GM18511 (cell line): Measurements from ENCODE around the gene PXN.
"Not testable (repeated sequence)": the region's sequence is repeated elsewhere in the genome, so short reads cannot be mapped to it uniquely, and the experiment has no call there.

Experiments
- ATAC-seq: cut with Tn5 transposase; IDR thresholded peaks from one replicate; pipeline ENCODE4 v1.9.1; 2021; ENCODE audit warnings: mild to moderate bottlenecking, moderate library complexity; ENCODE audit not compliant: unreplicated experiment

Gene PXN

GRCh38 chr12:120242275-120242799 is 23.2 kb downstream of the PXN start:
- no peak for ATAC-seq

- no peak for ATAC-seq
These were observed 23.8 kb downstream of the PXN start for GRCh38 chr12:120241561-120242274.

DNA sequence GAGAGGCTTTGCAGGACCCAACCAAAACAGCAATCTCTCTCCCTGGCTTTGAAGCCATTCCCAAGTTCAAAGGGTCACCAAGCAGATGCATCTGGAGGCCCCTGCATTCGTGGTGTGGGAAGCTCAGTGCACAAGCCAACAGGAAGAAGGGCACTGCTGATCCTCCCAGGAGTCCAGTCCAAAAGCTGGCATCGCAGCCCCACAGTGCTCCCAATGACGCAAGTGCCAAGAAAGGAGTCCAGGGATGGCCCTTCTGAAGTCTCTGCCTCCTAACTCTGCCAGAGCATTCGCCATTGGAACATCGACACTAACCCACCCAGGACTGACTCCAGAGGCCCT is 25.1 kb downstream of the PXN start:
- no peak for ATAC-seq

- no peak for ATAC-seq
These were observed 25.6 kb downstream of the PXN start for GRCh38 chr12:120239776-120240494.

- ATAC-seq = no peak
These were observed 26.6 kb downstream of the PXN start for GRCh38 chr12:120238839-120239445.

GRCh38 chr12:120238217-120238616 is 27.3 kb downstream of the PXN start:
- ATAC-seq = no peak

DNA sequence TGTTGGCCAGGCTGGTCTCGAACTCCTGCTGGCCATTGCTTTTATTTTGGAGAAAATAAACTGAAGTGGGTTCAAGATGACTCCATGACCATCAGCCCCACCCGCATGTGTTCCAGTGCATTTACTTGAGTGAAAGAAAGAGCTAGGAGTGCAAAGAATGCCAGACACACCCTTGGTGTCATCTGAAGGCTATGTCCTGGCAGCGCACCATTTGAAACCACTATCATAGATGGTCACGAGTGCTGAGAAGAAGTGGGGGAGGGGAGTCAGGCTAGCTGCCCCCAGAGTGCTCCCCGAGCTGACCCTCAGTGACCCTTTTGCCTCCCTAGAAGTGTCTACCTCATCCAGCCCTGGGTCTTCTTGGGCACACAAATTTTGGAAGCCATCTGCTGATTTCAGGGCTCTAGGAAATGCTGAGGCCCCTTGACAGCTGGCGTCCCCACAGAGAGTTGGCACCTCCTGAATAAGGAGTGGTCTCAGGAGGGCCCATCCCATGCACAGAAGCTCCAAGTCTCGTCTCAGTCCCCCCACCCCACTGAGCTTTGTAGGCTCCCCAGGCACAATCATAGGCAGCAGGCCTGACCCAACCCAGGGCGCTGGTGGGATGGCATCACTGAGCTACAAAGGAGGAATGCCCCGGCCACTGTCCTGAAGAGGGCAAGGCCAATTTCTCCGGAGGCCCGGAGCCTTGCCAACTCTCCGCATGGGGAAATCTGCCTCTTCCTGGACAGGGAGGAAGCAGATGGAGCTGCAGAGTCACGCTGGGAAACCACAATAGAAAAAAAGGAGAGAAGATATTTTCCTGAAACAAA is 28.0 kb downstream of the PXN start:
- ATAC-seq = no peak

DNA sequence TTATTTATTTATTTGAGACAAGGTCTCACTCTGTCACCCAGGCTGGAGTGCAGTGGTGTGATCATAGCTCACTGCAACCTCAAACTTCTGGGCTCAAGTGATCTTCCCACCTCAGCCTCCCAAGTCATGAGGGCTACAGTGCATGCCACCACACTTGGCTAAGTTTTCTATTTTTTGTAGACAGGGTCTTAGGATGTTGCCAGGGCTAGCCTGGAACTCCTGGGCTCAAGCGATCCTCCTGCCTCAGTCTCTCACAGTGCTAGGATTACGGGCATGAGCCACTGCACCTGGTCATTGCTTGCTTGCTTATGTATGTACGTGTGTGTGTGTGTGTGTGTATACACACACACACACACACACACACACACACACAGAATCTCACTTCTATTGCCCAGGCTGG is 28.7 kb downstream of the PXN start:
- not testable (repeated sequence) for ATAC-seq

DNA sequence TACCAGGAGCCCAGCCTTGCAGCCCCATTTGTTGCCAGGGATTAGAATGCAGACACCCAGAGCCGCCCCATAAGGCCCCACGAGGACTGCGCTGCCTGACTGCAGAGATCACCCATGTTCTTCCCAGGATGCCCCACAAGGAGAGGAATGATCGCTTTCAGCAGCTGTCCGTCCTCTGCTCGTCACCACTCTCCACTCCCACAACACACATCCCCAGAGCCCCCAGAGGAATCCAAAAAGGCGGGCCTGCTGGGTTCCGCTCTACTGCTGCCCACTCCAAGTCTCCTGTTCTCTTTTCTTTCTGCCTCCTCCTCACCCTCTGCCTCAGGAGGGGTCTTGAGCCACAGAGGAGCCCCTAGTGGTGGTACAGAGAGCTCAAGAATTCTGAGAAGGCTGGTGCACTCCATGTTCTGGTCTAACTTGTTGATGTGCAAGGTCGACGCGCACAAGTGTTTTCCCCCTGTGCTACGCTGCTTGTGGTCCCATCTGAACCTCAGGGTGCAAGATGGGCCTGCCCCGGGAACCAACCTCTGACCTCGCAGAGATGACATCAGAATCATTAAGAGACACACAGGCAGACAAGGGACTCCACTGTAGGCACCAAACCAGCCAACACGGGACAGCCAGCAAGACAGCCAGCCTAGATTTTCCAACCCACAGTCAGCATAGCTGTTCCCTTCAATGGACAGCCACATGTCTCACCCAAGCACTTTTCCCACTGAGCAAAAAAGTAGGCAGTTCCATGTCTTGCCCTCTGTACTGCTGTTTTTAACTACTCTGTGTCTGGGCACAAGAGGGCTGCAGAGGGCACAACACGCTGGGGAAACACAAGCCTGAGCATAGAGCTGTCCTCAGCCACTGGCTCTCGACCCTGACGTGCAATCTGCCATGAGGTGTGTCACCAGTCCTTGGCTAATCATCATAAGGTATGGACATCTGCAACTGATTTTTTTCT is 29.9 kb downstream of the PXN start:
- no peak for ATAC-seq

DNA sequence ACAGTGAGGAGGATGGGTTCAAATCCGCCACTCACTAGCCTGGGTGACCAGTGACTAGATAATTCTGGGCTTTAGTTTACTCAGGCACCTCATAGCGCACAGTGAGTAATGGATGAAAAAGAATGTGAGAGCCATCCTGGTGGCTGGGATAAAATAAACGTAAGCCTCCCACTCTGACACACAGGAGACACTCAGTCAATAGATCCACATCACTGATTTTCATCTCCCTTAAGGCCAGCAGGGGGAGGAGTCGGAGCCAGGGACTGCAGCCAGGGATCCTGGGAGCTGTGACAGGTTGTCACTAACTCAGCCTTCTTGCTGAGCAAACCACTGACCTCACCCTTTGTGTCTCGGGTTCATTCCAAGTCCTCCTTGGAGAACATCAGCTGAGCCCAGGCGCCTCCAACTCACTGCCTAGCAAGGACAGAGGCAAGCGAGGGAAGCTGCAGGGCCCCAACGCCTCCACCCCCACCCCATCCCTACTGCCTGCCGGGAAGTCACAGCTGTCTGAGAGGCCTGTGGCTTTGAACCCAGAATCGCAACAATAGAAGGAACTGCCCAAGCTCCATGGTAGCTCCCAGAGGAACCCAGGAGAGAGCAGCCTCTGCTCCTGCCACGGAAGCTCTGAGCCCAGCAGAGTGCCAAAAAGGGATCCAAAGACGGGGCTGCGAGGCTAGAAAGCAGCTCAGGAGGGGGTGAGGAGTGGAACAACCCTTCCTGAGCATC is 30.7 kb downstream of the PXN start:
- ATAC-seq = no peak

DNA sequence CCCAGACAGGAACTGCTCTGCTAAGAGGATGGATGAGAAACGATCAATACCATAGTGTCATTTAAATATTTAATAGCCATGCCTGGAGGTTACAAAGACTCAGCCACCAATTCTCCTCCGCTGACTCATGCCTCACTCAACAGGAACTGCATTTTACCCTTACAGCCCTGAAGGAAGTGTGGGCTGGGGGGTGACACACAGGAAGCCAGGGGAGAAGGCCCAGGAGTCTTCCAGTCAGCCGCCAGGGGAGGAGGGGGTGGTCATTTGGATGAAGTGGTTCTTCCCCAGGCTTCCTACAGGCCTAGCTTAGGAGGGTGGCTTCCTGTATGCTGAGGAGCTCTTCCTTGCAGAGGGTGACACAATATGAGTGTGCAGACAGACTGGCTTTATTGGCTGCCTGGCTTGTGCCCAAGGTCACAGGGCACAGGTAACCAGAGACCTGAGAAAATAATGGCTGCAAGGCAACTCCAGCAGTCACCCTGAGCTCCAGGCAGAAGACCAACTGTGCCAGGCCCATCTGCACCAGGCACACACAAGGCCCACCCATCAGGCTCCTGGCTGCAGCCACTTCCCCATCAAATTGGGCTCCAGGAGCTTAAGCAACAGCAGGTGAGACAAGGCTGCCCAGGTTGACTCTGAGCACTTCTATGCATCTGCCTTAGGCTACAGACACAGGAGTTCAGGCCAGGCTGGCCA is 34.1 kb downstream of the PXN start:
- no peak for ATAC-seq

- no peak for ATAC-seq
These were observed 34.6 kb downstream of the PXN start for GRCh38 chr12:120230974-120231315.

DNA sequence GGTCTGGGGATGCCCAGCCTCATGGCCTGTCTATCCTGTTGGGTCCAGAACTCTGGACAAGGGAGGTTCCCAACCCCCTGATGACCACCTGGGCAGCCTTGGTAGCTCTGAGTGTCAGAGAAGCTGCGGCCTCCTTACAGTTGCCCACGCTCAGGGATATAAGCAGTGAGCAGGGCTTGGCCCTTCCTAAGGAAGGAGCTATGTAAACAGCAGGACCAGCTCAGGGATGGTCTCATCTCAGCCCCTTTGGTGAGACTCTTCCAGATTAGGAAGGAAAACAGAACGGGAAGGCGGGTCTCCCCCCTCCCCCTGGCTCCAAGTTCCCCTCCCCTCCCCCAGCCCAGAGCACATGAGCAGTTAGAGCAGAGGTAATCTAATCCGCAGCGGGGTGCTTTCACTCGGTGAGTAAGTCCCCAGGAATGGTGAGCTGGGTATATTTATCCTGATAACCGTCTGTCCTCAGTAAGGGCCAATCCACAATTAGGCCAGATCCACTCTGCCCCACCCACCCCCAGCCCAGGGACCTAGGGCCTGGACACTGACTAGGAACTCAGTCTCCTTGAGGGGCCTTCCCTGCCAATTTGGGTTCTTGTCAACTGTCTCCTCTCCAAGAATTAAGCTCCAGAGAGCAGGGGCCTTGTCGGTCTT is 35.1 kb downstream of the PXN start:
- ATAC-seq = no peak

DNA sequence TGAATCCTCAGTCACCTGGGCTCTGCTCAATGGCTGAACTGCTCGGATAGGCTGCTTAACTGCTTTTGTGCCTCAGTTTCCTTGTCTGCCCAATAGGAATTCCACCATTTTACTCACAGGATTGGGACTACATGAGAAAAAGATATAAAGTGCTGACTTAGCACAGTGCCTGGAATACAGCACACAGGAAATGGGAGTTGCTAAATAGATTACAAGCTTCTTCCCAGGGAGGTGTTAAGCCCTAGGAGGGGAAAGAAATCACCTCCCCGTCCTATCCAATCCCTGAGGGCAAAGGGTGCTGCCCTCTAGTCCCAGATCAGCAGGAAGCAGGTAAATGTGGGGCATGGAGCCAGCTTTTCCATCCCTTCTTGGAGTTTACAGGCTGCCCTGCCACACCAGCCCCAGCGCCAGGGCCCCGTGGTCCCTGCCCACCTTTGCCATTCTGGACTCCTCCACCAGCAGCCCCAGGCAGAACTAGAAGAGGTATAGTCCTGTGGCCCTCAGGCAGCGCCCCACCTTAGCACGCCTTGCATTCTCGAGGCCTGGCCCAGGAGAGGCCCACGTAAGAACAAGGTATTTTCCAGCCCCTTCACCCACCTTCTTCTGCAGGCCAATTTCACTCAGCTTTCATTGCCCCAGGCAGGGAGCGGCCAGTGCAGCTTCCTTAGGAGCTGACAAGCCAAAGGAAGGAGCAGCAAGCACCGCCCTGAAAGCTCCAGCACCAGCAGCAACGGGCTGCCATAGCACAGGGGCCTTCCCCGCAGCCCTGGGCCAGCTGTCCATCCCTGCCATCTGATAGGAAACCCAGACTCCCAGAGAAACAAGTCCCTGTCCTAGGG is 35.8 kb downstream of the PXN start:
- no peak for ATAC-seq

DNA sequence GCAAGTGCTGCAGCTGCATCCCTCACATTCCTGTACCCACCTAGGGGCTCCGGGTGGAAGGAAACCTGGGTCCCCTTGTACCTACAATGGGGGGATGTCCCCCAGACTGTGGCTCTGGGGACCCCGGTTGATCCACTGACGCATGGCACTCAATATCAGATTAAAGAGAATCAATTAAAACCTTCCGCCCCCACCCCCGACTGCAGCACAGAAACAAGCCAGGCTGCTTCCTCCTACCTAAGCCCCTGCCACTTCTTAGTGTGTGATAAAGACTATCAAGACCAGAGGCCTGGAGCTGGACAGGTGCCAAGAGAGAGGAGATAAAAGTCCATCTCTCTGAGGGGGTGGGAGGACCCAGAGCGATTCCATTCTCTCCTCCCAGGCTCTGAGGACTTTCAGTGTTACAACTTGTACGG is 36.5 kb downstream of the PXN start:
- no peak for ATAC-seq

DNA sequence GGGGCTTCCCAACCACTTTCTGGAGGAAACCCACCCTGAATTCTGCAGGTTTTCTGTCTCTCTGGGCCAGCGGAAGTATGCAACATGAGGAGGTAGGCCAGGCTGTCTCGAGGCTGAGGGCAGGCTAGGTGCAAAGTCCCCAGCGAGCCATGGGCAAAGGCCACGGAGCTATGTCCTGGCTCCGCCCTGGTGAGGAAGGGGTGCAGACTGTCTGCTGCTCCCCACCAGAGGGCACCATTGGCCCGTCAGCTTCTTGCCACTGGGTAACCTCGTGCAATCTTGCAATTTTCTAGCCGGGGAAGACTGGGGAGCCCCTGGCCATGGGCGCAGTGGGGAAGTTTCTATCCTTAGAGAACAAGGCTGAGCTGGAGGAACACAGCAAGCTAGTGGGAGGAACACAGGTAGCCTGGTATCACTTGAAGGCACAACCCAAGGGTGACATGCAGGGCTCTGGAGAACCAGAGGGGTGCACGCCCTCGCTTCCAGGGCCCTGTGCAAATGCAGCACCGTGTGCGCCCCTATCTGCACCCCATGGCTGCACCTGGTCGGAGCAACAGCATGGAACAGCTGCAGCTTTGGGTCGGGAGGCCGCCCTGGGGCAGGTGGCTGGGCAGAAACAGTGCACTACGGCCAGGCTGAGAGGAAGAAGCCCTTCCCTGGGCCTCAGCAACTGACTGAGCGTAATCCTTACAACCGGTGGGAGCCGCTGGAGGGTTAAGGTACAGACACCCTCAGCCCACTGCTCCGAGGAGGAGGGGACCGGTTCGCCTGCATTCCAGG is 37.0 kb downstream of the PXN start:
- peak; percentile 83 for ATAC-seq

DNA sequence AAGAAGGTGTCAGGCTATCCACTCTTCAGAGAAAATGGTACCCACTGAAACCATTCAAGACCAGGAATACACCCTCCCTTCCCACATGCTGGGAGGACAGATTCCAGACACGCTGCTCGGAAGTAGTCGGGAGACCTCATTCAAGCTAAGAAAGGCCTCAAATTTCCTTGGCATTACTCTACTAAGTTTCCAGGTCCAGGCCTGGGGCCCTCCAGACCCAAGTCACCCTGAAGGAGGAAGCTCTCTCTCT is 37.6 kb downstream of the PXN start:
- no peak for ATAC-seq
